Gastrocnemius medialis (tissue), 4 donors: ENCODE measurements around the gene CLC.

Experiments used
- CTCF ChIP-seq, 5 experiments: fragments of 450-650 bp in 3 of 5; fragments of 200-600 bp in 2 of 5; sonication (generic) in 2 of 5; IDR thresholded peaks in 4 of 5; conservative IDR thresholded peaks in 1 of 5; 1 replicate in 4 of 5; 2 replicates in 1 of 5; pipeline ENCODE4 v1.5.1; 2016 to 2019; ENCODE audit warnings: antibody characterized with exemption in 5 of 5, mild to moderate bottlenecking in 3 of 5, moderate library complexity in 3 of 5
- POLR2A ChIP-seq, 2 donors: fragments of 450-650 bp; IDR thresholded peaks; one replicate each; pipeline ENCODE4 v1.6.1; 2017; ENCODE audit warnings: antibody characterized with exemption in 2 of 2, mild to moderate bottlenecking in 2 of 2, moderate library complexity in 2 of 2

GRCh38 chr19:39701291-39701690 is 36.5 kb downstream of the CLC start:
- no peak for TF ChIP-seq CTCF (IDR thresholded peaks at IDR 0.05 in 4 of 5, conservative IDR thresholded peaks at IDR 0.05 in 1 of 5)
- TF ChIP-seq POLR2A (IDR thresholded peaks at IDR 0.05) = no peak
